H1 (cell line): ENCODE measurements around the gene ZNF473.
"Not testable (repeated sequence)": the region's sequence is repeated elsewhere in the genome, so short reads cannot be mapped to it uniquely, and the experiment has no call there.

Source experiments
- CTCF ChIP-seq, 3 experiments: IDR thresholded peaks; 1 replicate in 2 of 3; 2 replicates in 1 of 3; pipeline versions ENCODE4 v1.5.1 to v1.6.1; 2011; ENCODE audit warnings: low read length in 3 of 3, mild to moderate bottlenecking in 3 of 3, inconsistent platforms in 2 of 3, low read depth in 1 of 3, moderate library complexity in 1 of 3; ENCODE audit not compliant: insufficient read depth in 1 of 3; ENCODE audit errors: control extremely low read depth in 1 of 3
- GTF2F1 ChIP-seq: IDR thresholded peaks from 2 replicates; pipeline ENCODE4 v1.6.1; 2012; ENCODE audit warnings: low read depth, low read length, improper control_type of control experiment, borderline replicate concordance
- TF ChIP-seq, protein P1 (sequence below): fragments of 300-600 bp; sonication (generic); IDR thresholded peaks from 2 replicates; pipeline ENCODE4 v1.7.1; 2012; ENCODE audit warnings: low read length, moderate library complexity, mild to moderate bottlenecking, inconsistent platforms; ENCODE audit not compliant: insufficient replicate concordance

DNA sequence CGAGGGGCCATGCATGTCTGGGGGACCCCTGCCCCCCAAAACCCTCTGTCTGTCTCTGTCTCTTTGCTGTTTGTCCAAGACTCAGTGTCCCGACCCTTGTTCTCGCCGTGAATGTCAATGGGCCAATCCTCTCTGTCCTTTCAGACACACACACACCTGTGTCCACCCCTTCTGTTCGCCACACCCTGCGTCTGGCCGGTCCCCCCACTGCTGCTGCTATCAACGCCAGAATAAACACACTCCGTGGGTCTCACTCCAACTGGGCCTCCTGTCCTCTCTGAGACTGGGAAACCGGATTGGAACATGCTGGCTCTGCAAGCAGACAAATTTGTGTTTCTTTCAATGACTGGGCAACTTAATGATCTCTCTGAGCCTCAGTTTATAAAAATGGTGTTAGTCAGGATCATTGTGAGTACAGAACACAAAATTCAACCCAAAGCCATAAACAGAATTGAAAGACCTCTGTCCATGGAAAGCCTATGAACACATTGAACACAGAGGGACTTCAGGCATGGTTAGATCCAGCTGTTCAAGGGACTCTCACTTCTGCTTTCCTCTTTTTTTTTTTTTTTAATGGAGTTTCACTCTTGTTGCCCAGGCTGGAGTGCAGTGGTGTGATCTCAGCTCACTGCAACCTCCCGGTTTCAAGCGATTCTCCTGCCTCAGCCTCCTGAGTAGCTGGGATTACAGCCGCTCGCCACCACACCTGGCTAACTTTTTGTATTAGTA is 50.0 kb downstream of the ZNF473 start:
- TF ChIP-seq CTCF (IDR thresholded peaks at IDR 0.05; ENCODE audit: control extremely low read depth in 1 of 3, insufficient read depth in 1 of 3, low read depth in 1 of 3, low read length in 3 of 3); GTF2F1: not testable (repeated sequence)
- TF ChIP-seq, protein P1, sequence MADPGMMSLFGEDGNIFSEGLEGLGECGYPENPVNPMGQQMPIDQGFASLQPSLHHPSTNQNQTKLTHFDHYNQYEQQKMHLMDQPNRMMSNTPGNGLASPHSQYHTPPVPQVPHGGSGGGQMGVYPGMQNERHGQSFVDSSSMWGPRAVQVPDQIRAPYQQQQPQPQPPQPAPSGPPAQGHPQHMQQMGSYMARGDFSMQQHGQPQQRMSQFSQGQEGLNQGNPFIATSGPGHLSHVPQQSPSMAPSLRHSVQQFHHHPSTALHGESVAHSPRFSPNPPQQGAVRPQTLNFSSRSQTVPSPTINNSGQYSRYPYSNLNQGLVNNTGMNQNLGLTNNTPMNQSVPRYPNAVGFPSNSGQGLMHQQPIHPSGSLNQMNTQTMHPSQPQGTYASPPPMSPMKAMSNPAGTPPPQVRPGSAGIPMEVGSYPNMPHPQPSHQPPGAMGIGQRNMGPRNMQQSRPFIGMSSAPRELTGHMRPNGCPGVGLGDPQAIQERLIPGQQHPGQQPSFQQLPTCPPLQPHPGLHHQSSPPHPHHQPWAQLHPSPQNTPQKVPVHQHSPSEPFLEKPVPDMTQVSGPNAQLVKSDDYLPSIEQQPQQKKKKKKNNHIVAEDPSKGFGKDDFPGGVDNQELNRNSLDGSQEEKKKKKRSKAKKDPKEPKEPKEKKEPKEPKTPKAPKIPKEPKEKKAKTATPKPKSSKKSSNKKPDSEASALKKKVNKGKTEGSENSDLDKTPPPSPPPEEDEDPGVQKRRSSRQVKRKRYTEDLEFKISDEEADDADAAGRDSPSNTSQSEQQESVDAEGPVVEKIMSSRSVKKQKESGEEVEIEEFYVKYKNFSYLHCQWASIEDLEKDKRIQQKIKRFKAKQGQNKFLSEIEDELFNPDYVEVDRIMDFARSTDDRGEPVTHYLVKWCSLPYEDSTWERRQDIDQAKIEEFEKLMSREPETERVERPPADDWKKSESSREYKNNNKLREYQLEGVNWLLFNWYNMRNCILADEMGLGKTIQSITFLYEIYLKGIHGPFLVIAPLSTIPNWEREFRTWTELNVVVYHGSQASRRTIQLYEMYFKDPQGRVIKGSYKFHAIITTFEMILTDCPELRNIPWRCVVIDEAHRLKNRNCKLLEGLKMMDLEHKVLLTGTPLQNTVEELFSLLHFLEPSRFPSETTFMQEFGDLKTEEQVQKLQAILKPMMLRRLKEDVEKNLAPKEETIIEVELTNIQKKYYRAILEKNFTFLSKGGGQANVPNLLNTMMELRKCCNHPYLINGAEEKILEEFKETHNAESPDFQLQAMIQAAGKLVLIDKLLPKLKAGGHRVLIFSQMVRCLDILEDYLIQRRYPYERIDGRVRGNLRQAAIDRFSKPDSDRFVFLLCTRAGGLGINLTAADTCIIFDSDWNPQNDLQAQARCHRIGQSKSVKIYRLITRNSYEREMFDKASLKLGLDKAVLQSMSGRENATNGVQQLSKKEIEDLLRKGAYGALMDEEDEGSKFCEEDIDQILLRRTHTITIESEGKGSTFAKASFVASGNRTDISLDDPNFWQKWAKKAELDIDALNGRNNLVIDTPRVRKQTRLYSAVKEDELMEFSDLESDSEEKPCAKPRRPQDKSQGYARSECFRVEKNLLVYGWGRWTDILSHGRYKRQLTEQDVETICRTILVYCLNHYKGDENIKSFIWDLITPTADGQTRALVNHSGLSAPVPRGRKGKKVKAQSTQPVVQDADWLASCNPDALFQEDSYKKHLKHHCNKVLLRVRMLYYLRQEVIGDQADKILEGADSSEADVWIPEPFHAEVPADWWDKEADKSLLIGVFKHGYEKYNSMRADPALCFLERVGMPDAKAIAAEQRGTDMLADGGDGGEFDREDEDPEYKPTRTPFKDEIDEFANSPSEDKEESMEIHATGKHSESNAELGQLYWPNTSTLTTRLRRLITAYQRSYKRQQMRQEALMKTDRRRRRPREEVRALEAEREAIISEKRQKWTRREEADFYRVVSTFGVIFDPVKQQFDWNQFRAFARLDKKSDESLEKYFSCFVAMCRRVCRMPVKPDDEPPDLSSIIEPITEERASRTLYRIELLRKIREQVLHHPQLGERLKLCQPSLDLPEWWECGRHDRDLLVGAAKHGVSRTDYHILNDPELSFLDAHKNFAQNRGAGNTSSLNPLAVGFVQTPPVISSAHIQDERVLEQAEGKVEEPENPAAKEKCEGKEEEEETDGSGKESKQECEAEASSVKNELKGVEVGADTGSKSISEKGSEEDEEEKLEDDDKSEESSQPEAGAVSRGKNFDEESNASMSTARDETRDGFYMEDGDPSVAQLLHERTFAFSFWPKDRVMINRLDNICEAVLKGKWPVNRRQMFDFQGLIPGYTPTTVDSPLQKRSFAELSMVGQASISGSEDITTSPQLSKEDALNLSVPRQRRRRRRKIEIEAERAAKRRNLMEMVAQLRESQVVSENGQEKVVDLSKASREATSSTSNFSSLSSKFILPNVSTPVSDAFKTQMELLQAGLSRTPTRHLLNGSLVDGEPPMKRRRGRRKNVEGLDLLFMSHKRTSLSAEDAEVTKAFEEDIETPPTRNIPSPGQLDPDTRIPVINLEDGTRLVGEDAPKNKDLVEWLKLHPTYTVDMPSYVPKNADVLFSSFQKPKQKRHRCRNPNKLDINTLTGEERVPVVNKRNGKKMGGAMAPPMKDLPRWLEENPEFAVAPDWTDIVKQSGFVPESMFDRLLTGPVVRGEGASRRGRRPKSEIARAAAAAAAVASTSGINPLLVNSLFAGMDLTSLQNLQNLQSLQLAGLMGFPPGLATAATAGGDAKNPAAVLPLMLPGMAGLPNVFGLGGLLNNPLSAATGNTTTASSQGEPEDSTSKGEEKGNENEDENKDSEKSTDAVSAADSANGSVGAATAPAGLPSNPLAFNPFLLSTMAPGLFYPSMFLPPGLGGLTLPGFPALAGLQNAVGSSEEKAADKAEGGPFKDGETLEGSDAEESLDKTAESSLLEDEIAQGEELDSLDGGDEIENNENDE: not testable (repeated sequence)
